Smooth muscle cell (in vitro differentiated cells): ENCODE data around the gene LCN12. TPM values are rescaled to one million over a fixed set of nuclear protein-coding genes. Genes with fewer than 3 reads are reported as not detected.

Experiments
- DNase-seq: peaks from one replicate; lab custom pipeline; 2025; ENCODE audit not compliant: unreplicated experiment; lab: John Stamatoyannopoulos, UW
- H2AFZ ChIP-seq: fragments of 200-600 bp; sonication (generic); 2 replicates; pipeline ENCODE4 v1.6.0; 2016; ENCODE audit warnings: antibody characterized with exemption, low read depth, mild to moderate bottlenecking
- H3F3A ChIP-seq: fragments of 200-600 bp; sonication (generic); 2 replicates; pipeline ENCODE4 v1.6.0; 2017; ENCODE audit warnings: antibody characterized with exemption, low read depth
- H3K27ac ChIP-seq: fragments of 200-600 bp; sonication (generic); 2 replicates; pipeline ENCODE4 v1.5.1; 2016; ENCODE audit warnings: low read depth, mild to moderate bottlenecking
- H3K27me3 ChIP-seq: fragments of 200-600 bp; sonication (generic); 2 replicates; pipeline ENCODE4 v1.6.1; 2016; ENCODE audit warnings: low read depth, mild to moderate bottlenecking
- H3K36me3 ChIP-seq: fragments of 200-600 bp; sonication (generic); 2 replicates; pipeline ENCODE4 v1.5.1; 2016; ENCODE audit warnings: low read depth
- H3K4me1 ChIP-seq: fragments of 200-600 bp; sonication (generic); 2 replicates; pipeline ENCODE4 v1.5.1; 2016; ENCODE audit warnings: low read depth
- H3K4me2 ChIP-seq: fragments of 200-600 bp; sonication (generic); 2 replicates; pipeline ENCODE4 v1.6.0; 2016; ENCODE audit warnings: mild to moderate bottlenecking
- H3K4me3 ChIP-seq: fragments of 200-600 bp; sonication (generic); 2 replicates; pipeline ENCODE4 v1.5.1; 2016; ENCODE audit warnings: mild to moderate bottlenecking
- H3K79me2 ChIP-seq: fragments of 200-600 bp; sonication (generic); 2 replicates; pipeline ENCODE4 v1.6.0; 2016; ENCODE audit warnings: low read depth, mild to moderate bottlenecking
- H3K9ac ChIP-seq: fragments of 200-600 bp; sonication (generic); 2 replicates; pipeline ENCODE4 v1.6.0; 2016; ENCODE audit warnings: low read depth
- H3K9me3 ChIP-seq: fragments of 200-600 bp; sonication (generic); replicated peaks from 2 replicates; pipeline ENCODE4 v1.5.1; 2016; ENCODE audit warnings: low read depth
- H4K20me1 ChIP-seq: fragments of 200-600 bp; sonication (generic); 2 replicates; pipeline ENCODE4 v1.6.0; 2016; ENCODE audit warnings: low read depth
- WGBS: methylation state at CpG from one replicate; pipeline ENCODE4 v1.1.7; 2016; ENCODE audit warnings: low lambda C conversion rate; 5-methylcytosine and 5-hydroxymethylcytosine counted together
- polyA plus RNA-seq: library from polyadenylated mRNA; unstranded; fragments of >200 nt; fragmentation: Nextera tagmentation; extraction: Ambion mirVana; gene quantifications from 2 replicates; pipeline ENCODE4 v1.2.1, GENCODE V29; 2016
- total RNA-seq: library from RNA; depleted of rRNA; stranded (reverse); fragments of >200 nt; gene quantifications from 2 replicates; pipeline ENCODE4 v1.2.3, GENCODE V29; 2014
- TF ChIP-seq, protein P1 (sequence below): fragments of 200-600 bp; sonication (generic); IDR thresholded peaks from 2 replicates; pipeline ENCODE4 v1.5.1; 2017; ENCODE audit warnings: borderline replicate concordance, mild to moderate bottlenecking, antibody characterized with exemption; ENCODE audit not compliant: insufficient read depth, poor library complexity, severe bottlenecking

LCN12 gene, protein sequence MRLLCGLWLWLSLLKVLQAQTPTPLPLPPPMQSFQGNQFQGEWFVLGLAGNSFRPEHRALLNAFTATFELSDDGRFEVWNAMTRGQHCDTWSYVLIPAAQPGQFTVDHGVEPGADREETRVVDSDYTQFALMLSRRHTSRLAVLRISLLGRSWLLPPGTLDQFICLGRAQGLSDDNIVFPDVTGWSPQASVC
- total RNA-seq (not detected in 2 replicates), polyA plus RNA-seq (not detected in 2 replicates)

DNA sequence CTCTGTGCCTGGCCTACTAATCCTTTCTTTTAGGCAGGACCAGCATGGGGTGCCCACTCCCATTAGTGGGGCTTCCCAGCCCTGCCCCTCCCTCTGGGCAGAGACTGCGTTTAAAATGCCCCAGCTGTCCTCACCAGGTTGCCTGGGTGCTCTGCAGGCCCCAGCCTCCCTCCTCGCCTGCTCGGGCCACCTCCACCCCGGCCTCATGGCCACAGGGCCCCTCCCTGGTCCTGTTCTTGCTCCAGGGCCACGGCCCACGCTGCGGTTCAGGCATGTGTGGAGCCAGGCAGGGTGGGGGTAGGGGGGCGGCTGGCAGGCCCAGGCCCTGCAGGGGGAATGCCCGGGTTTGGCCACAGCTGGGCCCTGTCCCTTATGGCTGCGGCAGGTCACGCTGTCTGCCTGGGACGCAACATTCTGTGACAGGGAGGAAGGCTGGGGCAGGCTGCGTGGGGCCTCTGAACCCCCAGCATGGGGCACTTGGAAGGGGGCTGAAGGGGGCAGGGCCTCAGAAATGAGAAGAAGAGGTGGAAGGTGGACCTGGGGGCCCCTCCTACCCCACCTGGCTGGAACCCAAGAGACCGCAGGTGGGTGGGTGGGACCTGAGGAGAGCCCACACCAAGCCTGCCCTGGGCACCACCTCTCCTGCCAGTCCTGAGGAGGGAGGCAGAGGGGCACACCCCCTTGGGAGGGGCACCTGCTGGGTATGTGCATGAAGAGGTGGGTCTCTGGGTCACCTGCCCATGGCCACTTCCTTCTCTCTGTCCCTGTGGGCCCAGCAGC lies at the start of gene LCN12:
TSS of gene LCN12 (plus strand) at position 733 of the 780 bp plus-strand sequence. CDS start 55 bp downstream, outside the sequence.
- 88% methylated on average over 12 of the region's 14 CpGs for WGBS
- H3K27ac ChIP-seq, result no peak within 1 kb of the TSS
- TF ChIP-seq, protein P1, sequence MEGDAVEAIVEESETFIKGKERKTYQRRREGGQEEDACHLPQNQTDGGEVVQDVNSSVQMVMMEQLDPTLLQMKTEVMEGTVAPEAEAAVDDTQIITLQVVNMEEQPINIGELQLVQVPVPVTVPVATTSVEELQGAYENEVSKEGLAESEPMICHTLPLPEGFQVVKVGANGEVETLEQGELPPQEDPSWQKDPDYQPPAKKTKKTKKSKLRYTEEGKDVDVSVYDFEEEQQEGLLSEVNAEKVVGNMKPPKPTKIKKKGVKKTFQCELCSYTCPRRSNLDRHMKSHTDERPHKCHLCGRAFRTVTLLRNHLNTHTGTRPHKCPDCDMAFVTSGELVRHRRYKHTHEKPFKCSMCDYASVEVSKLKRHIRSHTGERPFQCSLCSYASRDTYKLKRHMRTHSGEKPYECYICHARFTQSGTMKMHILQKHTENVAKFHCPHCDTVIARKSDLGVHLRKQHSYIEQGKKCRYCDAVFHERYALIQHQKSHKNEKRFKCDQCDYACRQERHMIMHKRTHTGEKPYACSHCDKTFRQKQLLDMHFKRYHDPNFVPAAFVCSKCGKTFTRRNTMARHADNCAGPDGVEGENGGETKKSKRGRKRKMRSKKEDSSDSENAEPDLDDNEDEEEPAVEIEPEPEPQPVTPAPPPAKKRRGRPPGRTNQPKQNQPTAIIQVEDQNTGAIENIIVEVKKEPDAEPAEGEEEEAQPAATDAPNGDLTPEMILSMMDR, result no peak

DNA sequence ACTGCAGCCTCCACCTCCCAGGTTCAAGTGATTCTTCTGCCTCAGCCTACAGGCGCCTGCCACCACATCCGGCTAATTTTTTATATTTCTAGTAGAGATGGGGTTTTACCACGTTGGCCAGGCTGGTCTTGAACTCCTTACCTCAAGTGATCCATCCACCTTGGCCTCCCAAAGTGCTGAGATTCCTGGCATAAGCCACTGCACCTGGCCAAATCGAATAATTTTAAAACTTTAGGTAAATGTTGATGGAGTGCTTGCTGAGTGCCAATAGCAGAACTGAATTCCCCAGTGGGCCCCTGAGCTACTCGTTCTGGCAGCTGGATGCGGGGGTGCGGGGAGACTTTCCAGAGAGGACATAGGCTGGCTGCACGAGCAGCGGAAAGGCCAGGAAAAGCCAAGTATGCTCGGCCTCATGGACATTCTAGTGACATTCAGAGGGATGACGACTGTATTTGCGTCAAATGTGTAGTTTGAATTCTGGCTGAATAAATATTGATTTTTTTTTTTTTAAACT lies 49.0 kb upstream of the LCN12 start:
- Histone ChIP-seq H3K9ac (peak overlapping the region; percentile 63), H3F3A (no peaks in the 10 kb centered on the region), H3K9me3 (no peaks in the 10 kb centered on the region), H3K27me3 (no peaks in the 10 kb centered on the region), H4K20me1 (peaks cover 8% of the 10 kb centered on the region), H3K4me1 (peaks cover 4% of the 10 kb centered on the region), H3K4me2 (no peak overlapping the region), H2AFZ (no peak overlapping the region), H3K79me2 (no peaks in the 10 kb centered on the region), H3K4me3 (no peak overlapping the region), H3K36me3 (no peaks in the 10 kb centered on the region), H3K27ac (peak overlapping the region; percentile 88)
- 92% methylated on average over 12 of the region's 12 CpGs for WGBS
- no peak for DNase-seq
- TF ChIP-seq, protein P1, result no peak

More for the DNA sequence above, at the start of gene LCN12:
- H3K9me3 ChIP-seq, result no peaks in the 10 kb centered on the region
- H3K36me3 ChIP-seq, result no peaks in the 10 kb centered on the region
- H3K79me2 ChIP-seq, result no peaks in the 10 kb centered on the region
- no peaks in the 10 kb centered on the region for H4K20me1 ChIP-seq
- H3K9ac ChIP-seq, result no peak within 1 kb of the TSS
- H3F3A ChIP-seq, result no peaks in the 10 kb centered on the region
- H3K4me1 ChIP-seq, result peaks cover 6% of the 10 kb centered on the region
- no peak within 1 kb of the TSS for H3K4me3 ChIP-seq
- no peaks in the 10 kb centered on the region for H3K27me3 ChIP-seq
- no peak for DNase-seq
- H3K4me2 ChIP-seq, result no peak within 1 kb of the TSS
- H2AFZ ChIP-seq, result no peak within 1 kb of the TSS

DNA sequence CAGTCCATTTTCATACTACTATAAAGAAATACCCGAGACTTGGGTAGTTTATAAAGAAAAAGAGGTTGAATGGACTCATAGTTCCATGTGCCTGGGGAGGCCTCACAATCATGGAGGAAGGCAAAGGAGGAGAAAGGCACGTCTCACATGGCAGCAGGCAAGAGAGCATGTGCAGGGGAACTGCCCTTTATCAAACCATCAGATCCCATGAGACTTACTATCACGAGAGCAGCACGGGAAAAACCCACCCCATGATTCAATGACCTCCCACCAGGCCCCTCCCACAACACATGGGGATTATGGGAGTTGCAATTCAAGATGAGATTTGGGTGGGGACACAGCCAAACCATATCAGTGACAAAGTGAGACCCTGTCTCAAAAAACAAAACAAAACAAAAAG lies 45.8 kb upstream of the LCN12 start:
- Histone ChIP-seq H2AFZ (no peak overlapping the region), H3K4me1 (peaks cover 4% of the 10 kb centered on the region), H4K20me1 (peaks cover under 1% of the 10 kb centered on the region), H3K9ac (no peak overlapping the region), H3K4me3 (no peak overlapping the region), H3K27ac (no peak overlapping the region), H3K79me2 (no peaks in the 10 kb centered on the region), H3K36me3 (no peaks in the 10 kb centered on the region), H3K9me3 (no peaks in the 10 kb centered on the region), H3K27me3 (no peaks in the 10 kb centered on the region), H3F3A (no peaks in the 10 kb centered on the region), H3K4me2 (no peak overlapping the region)
- no peak for DNase-seq
- TF ChIP-seq, protein P1, result no peak
- 91% methylated on average over 4 of the region's 4 CpGs for WGBS
